GM19035 (cell line): ENCODE results near the gene ITGA1.
"Not testable (repeated sequence)": the region's sequence is repeated elsewhere in the genome, so short reads cannot be mapped to it uniquely, and the experiment has no call there.

ENCODE experiments used
- ATAC-seq: cut with Tn5 transposase; IDR thresholded peaks from one replicate; pipeline ENCODE4 v1.9.1; 2021; ENCODE audit not compliant: unreplicated experiment

The ITGA1 gene

DNA sequence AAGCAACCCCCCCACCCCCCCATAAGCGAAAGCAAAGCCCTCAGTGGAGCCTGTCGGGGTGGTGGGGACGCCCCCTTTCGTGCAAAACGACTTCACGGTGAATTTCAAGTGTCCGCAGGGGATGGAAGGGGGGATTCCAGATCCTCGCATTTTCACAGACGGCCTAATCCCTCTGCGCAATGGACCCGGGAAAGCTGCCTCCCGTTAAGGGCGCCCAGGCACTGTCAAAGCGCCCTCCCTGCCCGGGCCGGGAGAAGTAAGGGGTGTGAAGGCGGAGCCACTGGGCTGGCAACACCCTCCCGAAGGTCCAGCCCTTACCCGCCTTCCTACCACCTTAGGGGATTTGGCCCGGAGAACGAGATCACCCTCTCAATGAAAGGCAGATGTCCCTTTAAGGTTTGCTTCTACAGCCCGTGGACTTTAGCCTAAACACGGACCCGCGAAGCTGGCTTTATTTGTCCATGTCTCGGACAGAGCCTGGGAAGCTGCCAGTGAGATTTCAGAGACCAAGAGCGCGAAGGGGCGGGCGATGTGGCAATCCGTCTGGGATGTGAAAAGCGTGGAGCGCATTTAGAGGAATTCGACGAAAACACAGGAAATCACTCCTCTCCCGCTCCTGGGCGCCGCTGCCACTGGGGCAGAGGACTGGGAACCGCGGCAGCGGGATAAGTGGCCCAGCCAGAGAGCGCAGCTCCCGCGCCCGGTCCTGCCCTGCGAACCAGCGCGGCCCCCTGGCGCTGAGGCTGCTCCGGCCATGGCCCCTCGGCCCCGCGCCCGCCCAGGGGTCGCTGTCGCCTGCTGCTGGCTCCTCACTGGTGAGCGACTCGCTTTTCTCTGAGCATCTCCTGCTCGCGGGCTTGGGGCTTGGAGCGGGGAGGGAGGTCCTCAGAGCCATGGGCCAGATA is at the start of gene ITGA1, which contains the start of gene PELO:
ITGA1 (plus strand) TSS at position 317 of the 905 bp plus-strand sequence; CDS start at position 755, 438 bp downstream.
PELO (plus strand) TSS at position 317 of the 905 bp plus-strand sequence. CDS start 12,479 bp downstream, outside the sequence.
- peak; percentile 80 for ATAC-seq

DNA sequence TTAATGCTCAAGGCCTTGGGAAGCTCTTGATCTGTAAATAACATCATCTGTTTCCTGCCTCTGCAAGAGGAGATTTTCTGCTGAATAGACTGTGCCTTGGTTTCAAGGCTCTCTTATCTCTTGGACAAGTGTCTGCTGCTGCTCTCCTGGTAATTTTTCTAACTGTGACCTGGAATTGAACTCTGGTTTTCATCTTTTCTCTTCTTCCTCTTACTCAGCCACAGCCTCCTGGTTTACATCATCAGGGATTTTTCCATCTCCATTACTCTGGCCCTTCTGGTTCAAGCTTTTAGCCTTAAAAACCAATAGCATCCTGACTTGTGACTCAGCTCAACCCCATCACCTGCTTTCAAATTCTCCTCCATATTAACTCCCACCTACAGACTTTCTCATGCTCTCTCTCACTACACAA is 49.6 kb upstream of the ITGA1 start:
- ATAC-seq: no peak

DNA sequence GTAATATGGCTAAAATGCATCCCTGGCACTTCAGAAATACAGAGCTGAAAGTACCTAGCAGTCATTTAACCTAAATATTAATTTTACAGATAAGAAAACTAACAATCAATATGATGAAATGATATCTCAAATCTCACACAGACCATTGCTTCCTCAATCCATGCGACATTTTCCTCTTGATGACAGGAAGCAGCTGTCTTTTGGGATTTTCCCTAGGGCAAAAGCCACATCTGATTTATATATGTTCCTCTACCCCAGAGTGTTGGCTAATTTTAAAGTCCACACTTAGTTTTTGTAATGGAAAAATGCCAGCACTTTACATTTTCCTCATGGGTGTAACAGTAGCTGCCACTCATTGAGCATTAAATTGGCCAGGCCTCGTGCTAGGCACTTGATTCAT is 47.7 kb upstream of the ITGA1 start:
- ATAC-seq: no peak

DNA sequence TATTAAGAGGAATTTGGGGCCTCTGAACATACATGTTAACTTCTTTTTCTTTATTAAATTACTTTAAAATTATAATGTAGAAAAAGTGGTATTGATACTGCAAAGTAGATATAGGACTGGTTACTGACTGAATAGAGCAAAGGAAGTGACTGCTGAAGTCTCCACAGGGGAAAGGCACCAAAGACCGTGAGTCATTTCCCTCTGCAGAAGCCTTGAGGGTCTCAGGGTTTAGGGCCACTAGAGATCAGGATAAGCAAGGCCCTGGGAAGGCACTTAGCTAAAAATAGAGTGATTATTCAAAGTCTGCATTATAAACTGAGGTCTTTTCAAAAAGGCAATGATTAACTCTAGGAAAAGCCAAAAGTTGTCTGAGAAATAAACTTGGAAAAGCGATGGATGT is 44.7 kb upstream of the ITGA1 start:
- ATAC-seq: no peak

GRCh38 chr5:52743529-52743928 is 44.2 kb upstream of the ITGA1 start:
- no peak for ATAC-seq

- peak; percentile 68 for ATAC-seq
These were observed 43.7 kb upstream of the ITGA1 start for GRCh38 chr5:52743970-52744369.

DNA sequence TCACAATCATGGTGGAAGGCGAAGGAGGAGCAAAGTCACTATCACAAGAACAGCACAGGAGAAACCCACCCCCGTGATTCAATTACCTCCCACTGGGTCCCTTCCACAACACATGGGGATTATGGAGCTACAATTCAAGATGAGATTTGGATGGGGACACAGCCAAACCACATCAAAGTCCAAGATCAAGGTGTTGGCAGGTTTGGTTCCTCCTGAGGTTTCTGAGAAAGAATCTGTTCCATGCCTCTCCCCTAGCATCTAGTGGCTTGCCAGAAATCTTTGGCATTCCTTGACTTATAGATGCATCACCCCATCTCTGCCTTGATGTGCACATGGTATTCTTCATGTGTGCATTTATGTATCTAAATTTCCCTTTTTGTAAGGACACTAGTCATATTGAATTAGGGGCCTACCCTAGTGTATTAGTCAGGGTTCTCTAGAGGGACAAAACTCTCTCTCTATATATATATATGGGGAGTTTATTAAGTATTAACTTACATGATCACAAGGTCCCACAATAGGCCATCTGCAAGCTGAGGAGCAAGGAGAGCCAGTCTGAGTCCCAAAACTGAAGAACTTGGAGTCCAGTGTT is 42.8 kb upstream of the ITGA1 start:
- ATAC-seq: not testable (repeated sequence)

DNA sequence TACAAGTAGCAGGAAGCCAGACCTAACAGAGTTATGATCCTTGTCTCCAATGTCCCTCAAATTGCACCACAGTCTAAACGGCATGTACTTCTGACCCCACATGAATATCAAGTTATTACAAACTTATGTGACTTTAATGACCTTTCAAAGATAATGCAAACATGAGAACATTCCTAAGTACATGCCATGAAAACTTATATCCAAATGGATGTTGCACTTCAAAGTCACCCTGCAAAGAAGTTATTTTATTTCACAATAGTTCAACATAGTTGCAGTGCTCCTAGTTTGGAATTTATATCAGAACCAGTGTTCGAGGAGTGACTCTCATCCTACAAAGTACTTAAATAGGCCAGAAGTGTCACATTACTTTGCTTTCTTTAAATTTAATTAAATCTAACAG is 41.2 kb upstream of the ITGA1 start:
- no peak for ATAC-seq

DNA sequence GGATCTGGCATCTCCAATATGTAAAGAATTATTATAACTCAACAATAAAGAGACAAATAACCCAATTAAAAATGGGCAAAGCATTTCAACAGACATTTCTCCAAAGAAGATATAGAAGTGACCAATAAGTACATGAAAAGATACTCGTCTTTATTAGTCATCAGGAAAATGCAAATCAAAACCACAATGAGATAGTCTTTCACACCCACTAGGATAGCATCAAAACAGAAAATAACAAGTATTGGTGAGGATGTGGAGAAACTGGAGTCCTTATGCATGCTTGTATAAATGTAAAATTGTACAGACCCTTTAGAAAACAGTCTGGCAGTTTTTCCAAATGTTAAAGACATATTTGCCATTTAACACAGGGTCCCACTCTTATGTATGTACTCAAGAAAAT is 39.1 kb upstream of the ITGA1 start:
- no peak for ATAC-seq

DNA sequence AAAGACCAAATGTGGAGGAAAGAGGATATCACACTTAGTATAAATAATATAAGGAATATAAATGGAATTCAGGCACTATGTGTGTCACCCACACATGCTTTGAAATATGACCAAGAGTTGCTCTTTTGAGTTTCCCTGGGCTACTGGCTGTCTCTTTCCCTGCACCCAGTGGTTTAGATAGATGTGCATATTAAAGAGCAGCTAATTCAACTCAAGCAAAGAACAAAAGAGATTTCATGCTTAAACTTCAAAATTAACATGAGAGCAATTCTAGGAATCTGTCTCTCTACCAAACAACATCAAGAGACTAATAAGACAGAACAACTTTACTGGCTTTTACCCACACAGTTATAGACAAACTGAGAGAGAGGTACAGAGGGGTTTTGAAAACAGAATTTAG is 38.0 kb upstream of the ITGA1 start:
- ATAC-seq: no peak

- ATAC-seq: no peak
These were observed 36.6 kb upstream of the ITGA1 start for GRCh38 chr5:52751137-52751536.

DNA sequence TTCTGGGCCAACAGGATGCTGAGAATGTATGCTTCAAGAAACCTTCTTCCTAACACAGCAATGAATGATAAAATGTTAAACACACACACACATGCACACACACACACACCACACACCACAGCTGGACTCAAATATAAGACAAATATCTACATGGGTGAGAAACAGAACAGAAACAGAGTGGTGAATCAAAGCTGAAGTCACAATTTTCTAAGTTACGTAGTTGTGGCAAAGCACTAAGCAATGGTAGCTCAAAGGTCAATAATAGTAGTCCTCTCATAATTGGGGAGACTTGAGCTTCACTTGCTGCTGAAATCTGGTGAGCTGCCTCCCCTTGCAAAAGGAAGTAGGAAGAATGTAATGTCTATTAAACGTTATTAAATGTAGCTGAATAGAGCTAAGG is 33.7 kb upstream of the ITGA1 start:
- ATAC-seq: no peak

- no peak for ATAC-seq
These were observed 30.2 kb upstream of the ITGA1 start for GRCh38 chr5:52757527-52757926.

GRCh38 chr5:52758014-52758413 is 29.7 kb upstream of the ITGA1 start:
- no peak for ATAC-seq

GRCh38 chr5:52759331-52759730 is 28.4 kb upstream of the ITGA1 start:
- ATAC-seq: no peak

DNA sequence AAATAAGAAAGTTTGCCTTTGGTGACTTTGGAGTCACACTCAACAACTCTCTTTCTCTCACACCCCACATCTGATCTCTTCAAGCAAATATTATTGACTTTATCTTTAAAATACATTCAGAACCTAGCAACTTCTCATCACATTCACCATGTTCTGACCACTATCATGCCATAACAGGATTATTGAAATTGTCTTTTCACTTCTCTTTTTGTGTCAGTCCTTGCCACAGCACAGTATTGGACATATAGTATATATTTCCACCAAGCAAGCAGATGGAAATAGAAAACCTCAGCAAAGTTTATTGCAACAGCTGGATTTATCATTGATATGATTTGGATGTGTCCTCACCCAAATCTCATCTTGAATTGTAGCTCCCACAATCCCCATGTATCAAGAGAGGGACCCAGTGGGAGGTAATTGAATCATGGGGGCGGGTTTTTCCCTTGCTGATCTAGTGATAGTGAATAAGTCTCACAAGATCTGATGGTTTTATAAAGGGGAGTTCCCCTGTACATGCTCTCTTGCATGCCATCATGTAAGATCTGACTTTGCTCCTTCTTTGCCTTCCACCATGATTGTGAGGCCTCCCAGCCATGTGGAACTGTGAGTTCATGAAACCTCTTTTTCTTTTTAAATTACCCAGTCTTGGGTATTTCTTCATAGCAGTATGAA is 26.9 kb upstream of the ITGA1 start:
- no peak for ATAC-seq

- no peak for ATAC-seq
These were observed 20.4 kb upstream of the ITGA1 start for GRCh38 chr5:52767217-52767743.

DNA sequence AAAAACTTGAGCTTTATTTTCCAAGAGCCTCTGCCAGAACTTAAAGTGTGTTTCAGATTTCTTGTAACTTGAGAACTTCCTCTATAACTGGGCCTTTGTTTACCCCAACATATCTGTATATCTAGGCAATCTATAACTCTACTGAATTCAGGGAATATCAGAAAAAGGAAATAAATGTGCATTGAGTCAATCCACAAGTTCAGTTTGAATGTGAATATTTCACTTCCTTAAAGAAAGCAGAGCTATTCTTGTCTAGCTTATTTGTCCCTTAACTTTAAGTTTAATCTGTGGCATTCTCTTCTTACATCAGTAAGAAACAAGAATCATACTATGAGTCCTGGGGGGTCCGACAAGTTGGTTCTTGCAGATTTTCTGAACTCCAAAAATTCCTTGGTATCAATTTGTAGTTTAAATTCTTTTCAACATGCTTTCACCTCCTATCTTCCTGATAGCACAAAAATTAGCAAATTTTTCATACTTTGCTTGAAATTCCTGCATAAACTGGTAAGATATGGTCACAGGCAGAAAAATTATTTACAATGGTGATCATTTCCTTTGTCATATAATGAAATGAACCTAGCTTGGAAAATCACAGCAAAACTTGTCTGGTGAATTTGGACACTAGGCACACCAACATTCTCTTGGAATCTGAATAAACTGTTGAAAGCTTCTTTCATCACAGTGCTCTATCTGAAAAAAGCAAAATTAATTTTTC is 19.8 kb upstream of the ITGA1 start:
- ATAC-seq: no peak

GRCh38 chr5:52769061-52769460 is 18.7 kb upstream of the ITGA1 start:
- no peak for ATAC-seq

DNA sequence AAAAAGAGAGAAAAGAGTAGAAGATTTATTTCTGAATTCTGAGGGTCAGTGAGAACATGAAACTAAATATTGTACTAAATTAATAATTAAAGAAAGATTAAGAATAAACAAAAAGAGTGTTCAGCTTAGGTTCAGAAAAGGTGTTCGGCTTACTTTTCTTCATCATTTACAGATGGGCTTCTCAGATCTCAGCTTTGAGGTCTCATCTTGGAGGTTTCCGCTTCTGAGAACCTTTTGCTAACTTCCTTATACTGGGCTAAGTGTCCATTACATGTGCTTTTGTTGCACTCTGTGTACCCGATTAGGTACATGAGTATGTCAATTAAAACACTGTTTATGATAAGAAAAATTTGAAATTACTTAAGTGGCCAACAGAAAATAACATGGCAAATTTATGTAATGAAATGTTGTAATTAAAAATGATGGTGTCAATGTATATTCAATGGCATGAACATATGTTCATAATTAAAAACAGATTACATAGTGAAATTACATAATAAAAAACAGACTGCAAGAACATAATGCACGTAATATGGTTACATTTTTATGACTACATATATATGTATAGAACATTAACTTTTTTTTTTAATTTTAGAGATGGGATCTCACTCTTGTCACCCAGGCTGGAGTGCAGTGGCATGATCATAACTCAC is 17.3 kb upstream of the ITGA1 start:
- ATAC-seq: no peak
